ENCODE measurements around the gene ARHGEF25. TPM values are rescaled to one million over a fixed set of nuclear protein-coding genes. Genes with fewer than 3 reads are reported as not detected.

ARHGEF25 gene
- total RNA-seq, 1 experiment from 2014 or later, result 12.9 TPM

GRCh38 chr12:57619434-57620244, 8.4 kb downstream of the ARHGEF25 start:
- Histone ChIP-seq H3K27ac (no peak overlapping the region), H3K4me3 (no peak overlapping the region), H3K36me3 (ENCODE audit: low read depth) (no peaks in the 10 kb centered on the region), H3K79me2 (ENCODE audit: low read depth) (no peaks in the 10 kb centered on the region), H3F3A (ENCODE audit: insufficient read depth, low read depth) (no peaks in the 10 kb centered on the region), H3K27me3 (ENCODE audit: insufficient read depth, low read depth) (peaks cover 95% of the 10 kb centered on the region), H3K9me3 (ENCODE audit: insufficient read depth, low read depth) (no peaks in the 10 kb centered on the region), H2AFZ (no peak overlapping the region), H4K20me1 (ENCODE audit: insufficient read depth) (no peaks in the 10 kb centered on the region), H3K4me2 (no peak overlapping the region), H3K9me2 (ENCODE audit: insufficient read depth) (no peaks in the 10 kb centered on the region), H3K4me1 (replicated peaks; ENCODE audit: insufficient read depth) (no peaks in the 10 kb centered on the region)
- POLR2A ChIA-PET (ENCODE audit: unreplicated experiment), result interaction anchor here (0.6 kb wide), 1 partner anchor 101 kb away, joined by 3 read pairs; no protein-coding TSS in a partner anchor
- BruUV-seq (replicated peaks), result no TSS peak
- TF ChIP-seq CTCF (conservative IDR thresholded peaks at IDR 0.05) (no peak), EZH2 (IDR thresholded peaks at IDR 0.05; ENCODE audit: low read depth) (no peak)
- intact Hi-C loops (cut with micrococcal nuclease; ENCODE audit: unreplicated experiment), result no loop called here
- DNase-seq, result no peak
- CTCF ChIA-PET, result no interaction called here

- POLR2A ChIA-PET (ENCODE audit: unreplicated experiment), result interaction anchor here (0.6 kb wide), 1 partner anchor 102 kb away, joined by 3 read pairs; no protein-coding TSS in a partner anchor
- H2AFZ ChIP-seq, result no peak overlapping the region
- no peaks in the 10 kb centered on the region for H3K4me1 ChIP-seq (replicated peaks; ENCODE audit: insufficient read depth)
- no TSS peak for BruUV-seq (replicated peaks)
- CTCF ChIA-PET, result interaction anchor here (0.6 kb wide), 1 partner anchor 45 kb away, joined by 3 read pairs; no protein-coding TSS in a partner anchor
- H3K27ac ChIP-seq, result no peak overlapping the region
- H3K9me3 ChIP-seq (ENCODE audit: insufficient read depth, low read depth), result no peaks in the 10 kb centered on the region
- no peaks in the 10 kb centered on the region for H4K20me1 ChIP-seq (ENCODE audit: insufficient read depth)
- H3K27me3 ChIP-seq (ENCODE audit: insufficient read depth, low read depth), result peaks cover 88% of the 10 kb centered on the region
- H3K79me2 ChIP-seq (ENCODE audit: low read depth), result no peaks in the 10 kb centered on the region
- no peaks in the 10 kb centered on the region for H3K9me2 ChIP-seq (ENCODE audit: insufficient read depth)
- no peak for DNase-seq
- H3K36me3 ChIP-seq (ENCODE audit: low read depth), result no peaks in the 10 kb centered on the region
- intact Hi-C loops (cut with micrococcal nuclease; ENCODE audit: unreplicated experiment), result no loop called here
- no peak overlapping the region for H3K4me3 ChIP-seq
- no peak overlapping the region for H3K4me2 ChIP-seq
- no peaks in the 10 kb centered on the region for H3F3A ChIP-seq (ENCODE audit: insufficient read depth, low read depth)
- no peak for TF ChIP-seq EZH2 (IDR thresholded peaks at IDR 0.05; ENCODE audit: low read depth)
- TF ChIP-seq CTCF (conservative IDR thresholded peaks at IDR 0.05), result no peak
Measured at GRCh38 chr12:57620245-57620935, 9.2 kb downstream of the ARHGEF25 start.

- H3K4me1 ChIP-seq (replicated peaks; ENCODE audit: insufficient read depth), result no peaks in the 10 kb centered on the region
- no peaks in the 10 kb centered on the region for H3K9me3 ChIP-seq (ENCODE audit: insufficient read depth, low read depth)
- ChIA-PET POLR2A (ENCODE audit: unreplicated experiment) (no interaction called here), CTCF (no interaction called here)
- H3K27me3 ChIP-seq (ENCODE audit: insufficient read depth, low read depth), result peaks cover 81% of the 10 kb centered on the region
- H3K4me2 ChIP-seq, result no peak overlapping the region
- no peaks in the 10 kb centered on the region for H3K79me2 ChIP-seq (ENCODE audit: low read depth)
- H2AFZ ChIP-seq, result no peak overlapping the region
- no peak for DNase-seq
- no peaks in the 10 kb centered on the region for H3K36me3 ChIP-seq (ENCODE audit: low read depth)
- TF ChIP-seq EZH2 (IDR thresholded peaks at IDR 0.05; ENCODE audit: low read depth) (no peak), CTCF (conservative IDR thresholded peaks at IDR 0.05) (no peak)
- H3K27ac ChIP-seq, result no peak overlapping the region
- H3K4me3 ChIP-seq, result no peak overlapping the region
- intact Hi-C loops (cut with micrococcal nuclease; ENCODE audit: unreplicated experiment), result loop anchor here (1.0 kb wide), 1 partner anchor 38 kb away; no protein-coding TSS in a partner anchor
- H3F3A ChIP-seq (ENCODE audit: insufficient read depth, low read depth), result no peaks in the 10 kb centered on the region
- BruUV-seq (replicated peaks), result no TSS peak
- no peaks in the 10 kb centered on the region for H3K9me2 ChIP-seq (ENCODE audit: insufficient read depth)
- no peaks in the 10 kb centered on the region for H4K20me1 ChIP-seq (ENCODE audit: insufficient read depth)
Measured at GRCh38 chr12:57620936-57621496, 9.8 kb downstream of the ARHGEF25 start.

Measured in PC-9 (cell line).